Amniotic epithelial cell (primary cell): ENCODE results near the gene JUN.

Source experiments
- DNase-seq: peaks from one replicate; pipeline ENCODE4 v3.0.0-alpha.2; 2010; ENCODE audit warnings: low read depth

The JUN gene

DNA sequence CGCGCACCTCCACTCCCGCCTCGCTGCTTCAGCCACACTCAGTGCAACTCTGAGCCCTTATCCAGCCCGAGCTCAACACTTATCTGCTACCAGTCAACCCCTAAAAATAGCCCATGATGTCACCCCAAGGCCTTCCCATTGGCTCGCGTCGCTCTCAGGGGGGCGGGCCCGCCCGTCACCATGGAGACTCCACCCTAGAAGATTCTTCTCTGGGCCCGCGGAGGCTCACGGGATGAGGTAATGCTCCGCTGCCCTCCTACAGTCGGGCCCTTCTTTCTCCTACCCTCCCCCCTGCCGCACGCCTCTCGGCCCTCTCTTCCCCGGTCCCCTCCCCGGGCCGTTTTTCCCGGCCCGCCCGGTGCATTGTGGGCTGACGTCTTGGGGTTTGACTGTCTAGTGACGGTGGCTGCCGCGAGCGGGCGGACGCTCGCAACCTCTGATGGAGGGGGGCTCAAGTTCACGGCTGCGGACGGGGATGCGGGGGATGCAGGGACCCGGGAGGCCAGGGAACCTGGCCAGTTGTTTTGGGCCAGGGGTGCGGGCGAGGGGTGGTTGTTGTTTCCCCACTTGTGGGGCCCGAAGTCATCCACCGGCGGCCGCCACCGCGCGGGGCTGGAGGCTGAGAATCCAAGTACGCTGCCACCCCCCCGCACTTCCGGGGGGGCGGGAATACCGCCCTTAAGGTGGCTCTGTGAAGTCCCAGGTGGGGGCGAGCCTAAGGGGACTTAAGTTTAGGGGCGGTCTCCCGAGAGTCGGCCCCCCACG is at the start of gene JUN:
JUN (minus strand) TSS at position 55 of the 765 bp plus-strand sequence. CDS start 977 bp downstream, outside the sequence.
- peak; percentile 99 for DNase-seq

DNA sequence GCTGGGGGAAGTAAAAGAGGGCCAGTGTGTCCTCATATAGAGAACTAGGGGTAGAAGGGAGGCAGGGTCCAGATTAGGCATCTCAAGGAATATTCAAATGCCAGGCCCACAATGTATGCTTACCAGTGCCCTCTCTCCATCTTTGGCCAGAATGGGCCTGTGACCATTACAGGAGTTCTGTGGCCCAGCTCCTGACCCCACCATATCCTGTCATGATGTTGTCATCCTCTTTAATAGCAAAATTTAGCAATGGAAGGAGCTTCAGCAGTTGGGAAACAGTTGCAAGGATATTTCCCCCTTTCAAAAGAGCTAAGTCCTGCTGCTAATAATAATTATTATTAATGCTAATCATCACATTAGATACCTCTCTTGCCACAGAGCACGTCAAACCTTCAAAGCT is 49.3 kb upstream of the JUN start:
- no peak for DNase-seq

DNA sequence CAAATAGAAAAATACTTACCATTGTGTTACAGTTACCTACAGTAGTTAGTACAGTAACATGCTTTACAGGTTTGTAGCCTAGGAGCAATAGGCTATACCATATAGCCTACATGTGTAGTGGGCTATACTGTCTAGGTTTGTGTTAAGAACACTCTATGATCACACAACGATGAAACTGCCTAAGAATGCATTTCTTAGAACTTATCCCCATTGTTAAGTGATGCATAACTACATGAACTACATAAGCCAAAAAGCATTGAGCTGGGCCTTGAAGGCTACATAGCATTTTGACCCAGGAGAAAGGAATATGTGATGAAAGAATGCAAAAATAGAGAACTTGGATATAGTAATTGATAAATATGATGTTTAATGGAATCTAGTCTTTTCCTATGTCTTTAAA is 46.4 kb upstream of the JUN start:
- no peak for DNase-seq

- no peak for DNase-seq
Measured at GRCh38 chr1:58829866-58830265, 46.0 kb upstream of the JUN start.

DNA sequence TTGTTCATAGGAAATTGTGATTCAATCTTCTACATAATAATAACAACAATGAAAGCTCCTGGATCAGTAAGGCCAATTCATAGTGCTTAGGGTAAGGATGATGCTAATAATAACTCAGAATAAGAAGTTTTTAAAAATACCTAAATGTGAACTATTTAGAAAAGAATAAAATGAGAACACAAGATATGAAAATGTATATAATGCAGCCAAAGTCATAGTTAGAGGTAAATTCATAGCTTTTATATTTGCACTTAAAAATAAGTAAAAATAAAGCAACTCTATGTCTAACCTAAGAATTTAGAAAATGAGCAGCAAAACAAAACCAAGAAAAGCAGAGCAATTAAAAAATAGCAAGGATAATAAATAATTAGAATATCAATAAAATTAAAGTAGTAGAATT is 43.5 kb upstream of the JUN start:
- DNase-seq, result no peak

DNA sequence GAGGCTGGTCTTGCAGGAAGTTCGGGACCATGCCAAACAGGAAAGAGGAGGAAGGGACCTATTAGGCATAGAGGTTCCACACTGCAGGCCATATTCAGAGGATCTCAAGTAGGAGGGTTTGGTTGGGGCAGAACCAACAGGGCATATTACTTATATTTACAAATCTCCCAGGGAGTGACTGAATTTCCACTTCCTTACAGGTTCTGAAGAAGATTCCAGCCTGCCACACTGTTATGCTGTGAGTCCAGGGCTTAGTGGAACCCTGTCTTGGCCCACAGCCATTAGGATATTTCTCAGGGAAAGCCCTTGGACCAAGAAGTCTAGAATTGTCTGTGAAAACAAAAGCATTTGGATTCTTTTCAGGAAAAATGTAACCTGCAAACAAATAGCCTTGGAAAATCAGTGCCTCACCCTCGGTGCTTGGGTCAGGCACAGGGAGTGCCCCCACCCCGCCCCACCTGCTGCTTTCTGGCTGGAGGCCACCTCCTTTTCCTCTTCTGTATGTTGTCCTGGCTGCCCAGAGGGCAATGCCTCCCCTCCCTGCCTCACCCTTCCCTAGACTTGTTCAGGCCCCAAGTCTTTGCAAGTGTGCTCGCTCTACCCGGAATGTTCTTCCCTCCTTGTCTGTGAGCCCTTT is 41.0 kb upstream of the JUN start:
- no peak for DNase-seq

DNA sequence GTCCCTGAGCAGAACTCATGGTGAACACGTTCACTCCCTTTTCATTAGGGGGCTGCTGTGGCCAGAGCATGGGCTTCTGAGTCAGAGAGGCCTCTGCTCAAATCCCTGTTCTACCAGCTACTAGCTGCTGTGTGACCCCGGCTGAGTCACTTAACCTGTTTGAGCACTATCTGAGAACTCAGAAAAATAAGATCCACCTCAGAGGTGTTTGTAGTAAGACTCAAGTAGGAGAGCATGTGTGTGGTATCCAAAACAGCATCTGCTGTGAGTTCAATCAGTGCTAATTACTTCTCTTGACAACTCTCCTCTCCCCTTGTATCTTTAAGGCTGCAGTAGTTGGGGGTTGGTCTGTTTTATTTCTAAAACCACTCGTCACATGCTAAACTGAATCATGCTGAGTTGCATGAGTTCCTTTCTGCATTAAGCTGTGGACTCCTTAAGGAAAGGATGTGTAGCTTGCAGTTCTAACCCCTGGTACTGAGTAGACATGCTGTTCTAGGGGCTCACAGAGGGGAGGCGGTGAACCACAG is 39.7 kb upstream of the JUN start:
- peak; percentile 90 for DNase-seq

- no peak for DNase-seq
Measured at GRCh38 chr1:58821309-58821708, 37.5 kb upstream of the JUN start.

DNA sequence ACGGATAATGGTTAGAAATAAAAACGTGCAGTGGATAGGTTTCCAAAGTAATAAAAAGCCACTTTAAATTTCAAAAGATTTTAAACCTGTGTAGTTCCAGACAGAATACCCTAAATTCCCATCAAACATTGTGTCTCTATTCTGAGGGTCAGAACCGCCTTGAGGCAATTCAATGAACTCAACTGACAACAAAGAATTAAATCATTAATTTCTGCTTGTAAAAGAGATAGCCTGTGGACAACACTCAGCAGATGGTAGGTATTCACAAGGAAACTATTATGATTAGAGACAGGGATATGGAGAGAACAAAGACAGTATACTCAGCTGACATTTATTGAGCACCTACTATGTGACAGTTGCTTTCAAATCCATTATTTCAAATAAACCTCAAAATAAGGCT is 35.1 kb upstream of the JUN start:
- DNase-seq, result no peak

DNA sequence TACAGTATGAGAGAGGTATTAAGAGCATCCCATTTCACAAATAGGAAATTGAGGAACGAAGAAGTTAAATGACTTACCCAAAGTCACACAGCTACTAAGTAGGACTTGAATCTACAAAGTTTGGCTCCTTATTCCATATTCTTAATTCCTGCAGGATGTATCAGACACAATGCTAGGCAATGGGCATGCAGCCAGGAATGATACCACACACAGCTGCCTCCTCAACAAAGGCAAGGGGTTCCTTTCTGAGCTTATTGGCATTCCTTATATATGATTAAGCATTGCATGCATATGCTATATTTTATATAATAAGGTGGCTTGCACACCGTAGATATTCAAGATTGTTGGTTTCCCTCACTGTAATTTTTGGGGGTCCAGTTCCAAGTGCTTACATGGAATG is 34.2 kb upstream of the JUN start:
- peak; percentile 79 for DNase-seq

DNA sequence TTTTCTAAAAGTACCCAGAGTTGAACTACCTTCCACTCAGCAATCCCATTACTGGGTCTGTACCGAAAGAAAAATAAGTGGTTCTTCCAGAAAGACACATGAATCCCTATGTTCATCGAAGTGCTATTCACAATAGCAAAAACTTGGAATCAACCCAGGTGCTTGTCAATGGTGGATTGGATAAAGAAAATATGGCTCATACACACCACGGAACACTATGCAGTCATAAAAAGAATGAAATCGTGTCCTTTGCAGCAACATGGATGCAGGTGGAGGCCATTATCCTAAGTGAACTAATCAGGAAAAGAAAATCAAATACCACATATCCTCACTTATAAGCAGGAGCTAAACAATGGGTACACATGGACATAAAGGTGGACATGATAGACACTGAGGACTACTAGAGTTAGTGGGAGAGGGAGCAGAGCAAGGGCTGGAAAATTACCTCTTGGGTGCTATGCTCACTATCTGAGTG is 32.9 kb upstream of the JUN start:
- DNase-seq, result no peak

DNA sequence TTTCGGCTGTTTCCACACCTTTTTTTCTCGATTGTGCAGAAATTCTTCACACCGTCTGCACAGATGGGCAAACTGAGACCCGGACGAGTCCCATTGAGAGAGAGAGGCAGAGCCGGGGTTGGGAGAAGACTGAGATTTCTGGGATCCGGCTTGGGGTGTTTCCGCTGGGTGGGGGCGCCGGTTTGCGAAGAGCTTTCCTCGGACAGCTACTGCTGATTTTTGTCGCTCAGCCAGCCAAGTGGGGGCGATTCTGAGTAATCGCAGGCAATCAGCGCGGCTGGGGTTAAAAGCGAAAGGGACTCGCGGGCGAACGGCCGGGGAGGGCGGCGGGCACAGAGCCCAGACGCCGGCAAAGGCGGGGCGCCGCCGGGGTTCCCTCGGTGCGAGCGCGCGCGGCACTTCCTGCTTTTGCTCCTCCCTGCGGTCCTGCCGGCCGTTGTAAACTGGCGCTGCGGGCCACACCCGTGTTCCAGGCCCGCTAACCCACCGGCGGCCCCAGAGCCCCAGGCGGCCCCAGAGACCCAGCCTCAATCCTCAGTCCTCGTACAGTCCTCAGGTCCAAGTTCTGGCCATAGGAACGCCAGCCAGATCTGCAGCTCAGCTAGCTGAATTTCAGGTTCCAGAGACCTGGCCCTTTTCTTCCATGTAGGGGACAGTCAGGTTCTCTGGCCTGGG is 32.4 kb upstream of the JUN start:
- peak; percentile 76 for DNase-seq

- no peak for DNase-seq
Measured at GRCh38 chr1:58815686-58816071, 31.8 kb upstream of the JUN start.

GRCh38 chr1:58815069-58815685 is 31.3 kb upstream of the JUN start:
- peak; percentile 95 for DNase-seq

GRCh38 chr1:58814251-58815068 is 30.6 kb upstream of the JUN start:
- peak; percentile 41 for DNase-seq

DNA sequence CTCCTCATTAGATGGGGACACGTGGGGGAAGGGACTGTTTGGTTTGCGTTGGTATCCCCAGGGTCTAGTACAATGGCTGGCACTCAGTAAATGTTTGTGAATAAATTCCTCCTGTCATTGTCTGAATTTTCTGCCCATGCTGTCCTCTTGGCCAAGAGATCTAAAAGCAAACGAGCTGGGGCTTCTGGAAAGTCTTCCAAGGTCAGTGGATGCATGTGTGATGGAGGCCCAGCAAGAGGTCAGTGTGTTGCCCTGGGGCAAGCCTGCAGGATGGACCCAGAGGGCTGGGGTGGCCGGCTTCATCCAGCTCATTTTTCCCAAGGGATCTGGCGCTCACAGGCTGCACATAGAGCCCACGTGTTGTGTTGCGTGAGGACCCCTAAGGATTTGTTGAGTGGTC is 30.0 kb upstream of the JUN start:
- no peak for DNase-seq

DNA sequence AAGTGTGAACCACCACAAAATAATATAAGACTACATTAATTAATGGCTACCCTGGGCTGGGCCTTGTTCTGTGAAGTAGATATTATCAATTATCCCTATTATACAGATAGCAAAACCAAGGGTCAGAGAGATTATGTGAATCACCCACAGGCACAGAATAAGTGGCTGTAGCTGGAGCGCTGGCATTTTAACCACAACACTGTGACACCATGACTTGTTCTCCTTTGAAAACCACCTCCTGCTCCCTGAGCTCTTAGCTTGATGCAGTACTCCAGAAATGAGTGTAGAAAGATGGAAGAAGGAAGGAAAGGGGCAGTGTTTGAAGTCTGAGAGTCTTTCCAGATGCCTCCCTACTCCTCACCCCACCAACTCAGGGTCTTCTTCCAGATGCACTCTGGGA is 29.5 kb upstream of the JUN start:
- DNase-seq, result no peak

DNA sequence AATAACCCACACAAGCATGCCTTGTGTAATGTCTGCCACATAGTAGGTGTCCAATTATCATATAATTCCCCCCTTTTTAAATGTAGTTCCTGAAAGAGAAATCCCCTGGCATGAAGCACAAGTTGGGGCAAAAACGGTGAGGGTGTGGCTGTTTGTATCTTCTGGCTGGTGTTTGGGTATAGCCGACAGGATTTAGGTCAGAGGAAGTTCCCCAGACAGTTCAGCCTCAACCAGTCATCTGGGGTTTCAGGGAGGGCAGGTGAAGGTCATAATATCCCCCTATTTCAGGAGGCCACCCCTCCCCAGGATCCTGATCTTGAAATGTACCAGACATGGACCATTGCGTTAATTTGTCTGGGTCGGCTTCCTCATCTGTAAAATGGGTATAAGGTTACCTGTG is 29.1 kb upstream of the JUN start:
- no peak for DNase-seq

GRCh38 chr1:58812468-58812867 is 28.6 kb upstream of the JUN start:
- no peak for DNase-seq

DNA sequence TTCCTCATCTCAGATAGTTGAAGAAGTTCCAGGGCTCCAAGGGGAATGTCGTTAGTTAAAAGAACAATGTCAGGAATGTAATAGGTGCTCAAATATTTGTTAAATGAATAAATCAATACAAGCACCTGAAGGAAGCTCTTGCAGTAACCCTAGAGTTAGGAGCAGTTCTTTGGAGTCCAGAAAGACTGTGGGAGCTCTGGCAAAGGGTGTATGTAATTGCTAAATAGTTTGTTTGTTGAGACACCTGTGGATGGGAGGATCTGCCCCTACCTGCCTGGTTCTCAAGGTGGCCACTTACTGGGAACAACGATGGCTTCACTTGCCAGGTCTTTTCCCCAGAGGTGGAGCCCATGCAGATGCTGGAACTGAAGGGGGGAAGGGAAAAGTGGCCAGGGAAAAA is 27.5 kb upstream of the JUN start:
- no peak for DNase-seq

DNA sequence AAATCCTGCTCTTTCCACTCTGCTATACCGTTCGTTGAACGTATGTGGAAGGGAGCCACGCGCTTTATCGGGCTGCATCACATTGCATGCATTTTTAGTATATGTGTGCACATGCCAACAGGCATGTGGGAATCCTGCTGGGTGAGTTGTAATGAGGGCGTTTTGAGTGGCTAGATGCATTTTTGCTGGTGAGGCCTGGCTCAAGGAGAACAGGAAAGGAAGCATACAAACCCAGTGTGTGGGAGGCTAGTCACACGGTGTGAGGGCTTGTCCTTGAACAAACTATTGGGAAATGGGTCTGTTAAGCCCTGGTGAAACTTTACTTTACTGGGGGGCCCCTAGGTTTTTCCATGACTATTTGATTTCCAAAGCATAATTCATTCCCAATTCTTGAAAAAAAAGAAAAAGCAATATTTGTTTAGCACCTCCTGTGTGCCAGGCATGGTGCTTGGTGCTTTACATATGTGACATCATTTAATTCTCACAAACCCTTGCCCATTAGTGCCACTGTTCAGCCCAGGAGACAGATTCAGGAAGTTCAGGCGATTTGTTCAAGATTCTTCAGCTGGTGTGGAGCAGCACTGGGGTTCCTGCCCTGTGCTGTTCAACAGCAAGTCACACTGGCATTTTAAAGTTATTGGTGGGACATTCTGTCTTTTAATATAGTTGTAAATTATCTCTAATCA is 25.6 kb upstream of the JUN start:
- peak; percentile 92 for DNase-seq
